GM18526 (cell line): ENCODE measurements around the gene NCKIPSD.

Source experiments
- POLR2A ChIP-seq: IDR thresholded peaks from 3 replicates; pipeline ENCODE4 v1.6.1; 2011; ENCODE audit not compliant: insufficient read length; ENCODE audit errors: extremely low read depth

Gene NCKIPSD

GRCh38 chr3:48637305-48637704 lies 48.4 kb downstream of the NCKIPSD start:
- TF ChIP-seq POLR2A: no peak

- TF ChIP-seq POLR2A: no peak
Measured at GRCh38 chr3:48636149-48636655, 49.5 kb downstream of the NCKIPSD start.

- TF ChIP-seq POLR2A: peak; percentile 59
Measured at GRCh38 chr3:48635222-48636021, 50.3 kb downstream of the NCKIPSD start, which contains the start of gene SLC26A6. Gene SLC26A6 (minus strand): TSS chr3:48635461. CDS start chr3:48635393, 68 bp downstream.

- no peak for TF ChIP-seq POLR2A
Measured at GRCh38 chr3:48634661-48635221, 51.0 kb downstream of the NCKIPSD start.

- TF ChIP-seq POLR2A: no peak
Measured at GRCh38 chr3:48633743-48634142, 52.0 kb downstream of the NCKIPSD start.

GRCh38 chr3:48633256-48633655 lies 52.5 kb downstream of the NCKIPSD start:
- no peak for TF ChIP-seq POLR2A

- no peak for TF ChIP-seq POLR2A
Measured at GRCh38 chr3:48631516-48632448, 53.9 kb downstream of the NCKIPSD start.

- no peak for TF ChIP-seq POLR2A
Measured at GRCh38 chr3:48630833-48631232, 54.9 kb downstream of the NCKIPSD start.

GRCh38 chr3:48630407-48630806 lies 55.3 kb downstream of the NCKIPSD start:
- TF ChIP-seq POLR2A: no peak

- no peak for TF ChIP-seq POLR2A
Measured at GRCh38 chr3:48629894-48630293, 55.8 kb downstream of the NCKIPSD start.

- no peak for TF ChIP-seq POLR2A
Measured at GRCh38 chr3:48628277-48629017, 57.3 kb downstream of the NCKIPSD start.

- no peak for TF ChIP-seq POLR2A
Measured at GRCh38 chr3:48625600-48625999, 60.1 kb downstream of the NCKIPSD start.

- TF ChIP-seq POLR2A: no peak
Measured at GRCh38 chr3:48624767-48625166, 60.9 kb downstream of the NCKIPSD start.

GRCh38 chr3:48623851-48624547 lies 61.7 kb downstream of the NCKIPSD start:
- TF ChIP-seq POLR2A: no peak
